KG1 (cell line): ENCODE data around the gene MAGEB17.
"Not testable (repeated sequence)": the region's sequence is repeated elsewhere in the genome, so short reads cannot be mapped to it uniquely, and the experiment has no call there.

ENCODE experiments used
- DNase-seq: peaks from one replicate; lab custom pipeline; 2025; lab: John Stamatoyannopoulos, UW

Gene MAGEB17

DNA sequence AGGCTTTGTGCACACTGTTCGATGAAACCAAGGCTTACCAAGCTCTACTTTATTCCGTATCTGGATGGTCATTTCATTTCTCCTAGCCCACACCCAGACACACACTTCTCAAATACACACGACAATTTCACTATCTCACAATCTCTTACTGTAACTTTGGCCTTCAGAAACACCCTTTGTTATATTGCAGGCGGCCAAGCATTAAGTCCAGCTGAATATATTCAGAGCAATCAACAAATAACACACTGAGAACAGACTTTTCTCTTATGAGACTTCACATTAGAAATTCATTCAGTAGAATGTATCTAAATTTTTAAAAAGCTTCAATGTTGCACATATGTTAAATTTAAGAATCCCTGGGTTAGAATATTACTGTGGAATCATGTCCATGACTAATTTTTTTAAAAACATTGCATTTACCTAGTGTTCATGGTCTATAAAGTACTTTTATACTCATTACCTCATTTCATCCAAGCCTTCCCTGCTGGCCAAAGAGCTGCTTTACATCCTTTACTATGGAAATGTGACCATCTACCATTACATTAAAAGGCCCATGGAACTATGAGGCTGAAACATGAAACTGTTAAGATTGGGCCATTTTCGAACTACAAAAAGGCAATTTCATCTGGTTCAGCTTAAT is 10.5 kb upstream of the MAGEB17 start:
- no peak for DNase-seq

GRCh38 chrX:16160729-16161128 is 6.6 kb upstream of the MAGEB17 start:
- DNase-seq = no peak

DNA sequence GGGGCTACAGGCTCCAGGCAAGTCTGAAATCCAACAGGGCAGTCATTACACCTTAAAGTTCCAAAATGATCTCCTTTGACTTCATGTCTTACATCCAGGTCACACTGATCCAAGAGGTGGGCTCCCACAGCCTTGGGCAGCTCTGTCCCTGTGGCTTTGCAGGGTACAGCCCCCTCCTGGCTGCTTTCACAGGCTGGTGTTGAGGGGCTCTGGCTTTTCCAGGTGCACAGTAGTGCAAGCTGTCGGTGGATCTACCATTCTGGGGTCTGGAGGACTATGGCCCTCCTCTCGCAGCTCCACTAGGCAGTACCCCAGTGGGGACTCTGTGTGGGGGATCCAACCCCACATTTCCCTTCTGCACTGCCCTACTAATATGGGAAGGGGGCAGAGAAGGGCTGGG is 6.1 kb upstream of the MAGEB17 start:
- DNase-seq = not testable (repeated sequence)

GRCh38 chrX:16162391-16162790 is 4.9 kb upstream of the MAGEB17 start:
- DNase-seq = no peak

DNA sequence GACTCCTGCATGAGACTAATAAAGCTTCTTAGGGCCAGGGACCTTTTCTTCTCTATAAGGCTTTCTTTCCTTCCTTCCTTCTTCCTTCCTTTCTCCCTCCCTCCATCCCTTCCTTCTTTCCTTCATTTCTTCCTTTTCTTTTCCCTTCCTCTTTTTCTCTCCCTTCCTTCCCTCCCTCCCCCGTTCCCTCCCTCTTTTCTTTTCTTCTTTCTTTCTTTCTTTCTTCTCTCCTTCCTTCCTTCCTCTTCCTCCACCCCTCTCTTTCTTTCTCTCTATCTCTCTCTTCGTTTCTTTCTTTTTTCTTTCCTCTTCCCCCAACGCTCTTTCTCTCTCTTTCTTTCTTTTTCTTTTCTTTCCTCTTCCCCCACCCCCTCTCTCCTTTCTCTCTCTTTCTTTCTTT is 2.5 kb upstream of the MAGEB17 start:
- no peak for DNase-seq

GRCh38 chrX:16171039-16171438 is 3.8 kb downstream of the MAGEB17 start:
- no peak for DNase-seq

DNA sequence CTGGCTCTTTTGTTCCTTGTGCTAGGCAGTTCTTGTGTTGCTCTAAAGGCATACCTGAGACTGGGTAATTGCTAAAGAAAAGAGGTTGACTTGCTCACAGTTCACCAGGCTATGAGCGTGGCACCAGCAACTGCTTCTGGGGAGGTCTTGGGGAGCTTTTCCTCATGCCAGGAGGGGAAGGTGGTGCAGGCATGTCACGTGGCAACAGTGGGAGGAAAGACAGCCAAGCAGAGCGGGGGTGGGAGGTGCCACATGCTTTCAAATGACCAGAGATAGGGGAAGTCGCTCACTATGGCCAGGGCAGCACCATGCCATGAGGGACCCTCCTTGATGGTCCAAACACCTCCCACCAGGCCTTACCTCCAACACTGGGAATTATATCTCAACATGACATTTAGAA is 4.7 kb downstream of the MAGEB17 start:
- no peak for DNase-seq

GRCh38 chrX:16172391-16172790 is 5.1 kb downstream of the MAGEB17 start:
- DNase-seq = no peak

GRCh38 chrX:16175329-16176061 is 8.2 kb downstream of the MAGEB17 start:
- DNase-seq = no peak

GRCh38 chrX:16177260-16177659 is 10.0 kb downstream of the MAGEB17 start:
- DNase-seq = no peak

GRCh38 chrX:16183843-16184242 is 16.6 kb downstream of the MAGEB17 start:
- not testable (repeated sequence) for DNase-seq

GRCh38 chrX:16185725-16186136 is 18.4 kb downstream of the MAGEB17 start:
- no peak for DNase-seq

DNA sequence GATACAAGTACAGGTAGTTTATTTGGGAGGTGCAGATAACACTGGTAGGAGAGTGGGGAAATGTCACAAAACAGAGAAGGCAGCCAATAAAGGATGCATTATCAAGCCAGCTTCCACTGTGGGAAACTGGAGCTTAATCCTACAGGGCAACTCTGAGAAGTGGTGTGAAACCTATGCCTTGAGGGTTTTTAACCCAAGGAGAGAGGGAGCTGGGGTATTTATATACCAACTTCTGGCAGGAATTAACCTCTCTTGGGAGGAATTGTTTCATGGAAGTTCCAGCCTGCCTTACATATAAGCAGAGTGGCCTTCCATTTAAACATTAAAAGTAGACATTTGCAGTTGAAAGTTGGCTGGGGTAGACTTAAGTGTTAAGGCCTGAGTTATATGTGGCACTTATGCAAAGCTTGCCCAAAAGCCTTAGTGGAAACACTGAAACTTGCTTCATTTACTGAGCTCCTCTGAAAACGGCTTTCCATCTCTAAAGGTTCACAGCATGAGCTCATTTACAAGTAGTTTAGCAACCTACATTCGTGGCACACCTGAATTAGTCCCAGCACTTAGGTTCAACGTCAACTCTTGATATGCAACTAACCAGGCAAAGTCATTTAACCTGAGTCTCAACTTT is 19.2 kb downstream of the MAGEB17 start:
- no peak for DNase-seq

- no peak for DNase-seq
Measured at GRCh38 chrX:16187024-16187760, 19.9 kb downstream of the MAGEB17 start.

GRCh38 chrX:16188687-16189086 is 21.4 kb downstream of the MAGEB17 start:
- no peak for DNase-seq

DNA sequence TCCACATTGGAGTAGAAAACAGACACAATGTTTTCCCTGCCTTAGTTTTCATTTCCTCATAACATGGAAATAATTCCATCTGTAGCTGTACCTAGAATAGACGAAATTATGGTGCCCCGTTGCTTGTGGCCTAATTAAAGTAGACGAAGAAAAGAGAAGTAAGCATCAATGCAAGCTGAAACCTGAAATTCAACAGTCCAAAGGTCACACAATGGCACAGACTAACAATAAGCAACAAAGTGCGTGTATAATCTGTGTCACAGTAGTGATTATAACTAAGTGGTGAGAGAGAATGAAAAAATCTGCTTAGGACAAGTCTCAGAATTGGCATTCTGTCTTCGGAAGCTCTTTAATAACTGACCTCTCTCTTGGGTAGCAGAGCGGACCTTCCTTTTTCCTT is 24.3 kb downstream of the MAGEB17 start:
- DNase-seq = no peak

DNA sequence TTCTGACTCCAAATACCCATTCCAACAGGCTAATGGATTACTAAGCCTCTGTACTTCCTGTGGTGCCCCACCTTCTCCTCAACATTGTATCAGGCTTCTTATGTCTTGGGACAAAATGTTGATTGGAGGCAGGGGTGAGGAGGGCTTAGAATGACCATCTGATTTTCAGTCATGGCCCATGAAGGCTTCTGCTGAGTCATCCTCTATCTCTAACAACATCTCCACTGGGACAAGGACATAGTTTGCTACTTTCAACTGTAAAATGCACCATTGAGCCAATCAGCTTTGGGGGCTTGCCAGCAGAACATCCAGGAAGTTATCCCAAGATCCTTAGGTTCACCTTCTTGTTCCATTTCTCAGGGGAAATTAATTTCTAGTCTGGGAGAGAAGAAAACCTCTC is 29.5 kb downstream of the MAGEB17 start:
- no peak for DNase-seq

GRCh38 chrX:16199343-16199742 is 32.1 kb downstream of the MAGEB17 start:
- no peak for DNase-seq

DNA sequence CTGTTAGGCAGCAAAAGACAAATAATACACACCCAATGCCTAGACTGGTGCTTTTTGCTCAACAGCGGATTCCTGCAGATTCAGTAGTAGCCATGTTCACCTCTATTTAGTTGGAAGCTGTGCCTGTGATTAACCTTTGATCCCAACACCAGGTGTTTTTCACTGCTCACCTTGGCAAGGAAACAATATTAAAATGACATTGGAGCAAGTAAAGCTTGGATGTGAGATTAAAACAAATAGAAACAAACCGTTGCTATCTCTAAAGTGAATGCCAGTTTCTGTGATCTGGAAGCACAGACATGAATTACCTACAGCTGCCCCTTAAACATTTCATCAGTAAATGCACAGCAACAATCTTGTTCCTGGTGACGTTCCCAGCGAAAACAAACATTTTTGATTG is 35.7 kb downstream of the MAGEB17 start:
- DNase-seq = no peak

DNA sequence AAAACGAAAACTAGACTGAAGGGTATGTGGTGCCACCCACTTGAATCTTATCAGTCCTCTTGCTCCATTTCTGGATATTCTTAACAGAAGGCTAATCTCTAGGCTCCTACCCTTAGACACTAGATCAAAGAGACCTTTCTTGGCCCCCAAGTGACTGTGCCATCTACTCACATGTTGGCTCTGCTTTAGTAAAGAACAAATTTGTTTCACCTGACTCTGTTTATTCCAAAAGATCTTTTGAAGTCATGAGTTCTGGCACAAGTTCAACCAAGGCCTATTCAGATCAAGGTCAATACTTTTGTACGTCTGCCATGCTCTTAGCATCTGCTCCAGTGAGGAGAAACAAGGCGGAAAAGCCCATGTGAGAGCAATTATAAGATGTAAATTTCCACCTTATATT is 37.3 kb downstream of the MAGEB17 start:
- DNase-seq = no peak

DNA sequence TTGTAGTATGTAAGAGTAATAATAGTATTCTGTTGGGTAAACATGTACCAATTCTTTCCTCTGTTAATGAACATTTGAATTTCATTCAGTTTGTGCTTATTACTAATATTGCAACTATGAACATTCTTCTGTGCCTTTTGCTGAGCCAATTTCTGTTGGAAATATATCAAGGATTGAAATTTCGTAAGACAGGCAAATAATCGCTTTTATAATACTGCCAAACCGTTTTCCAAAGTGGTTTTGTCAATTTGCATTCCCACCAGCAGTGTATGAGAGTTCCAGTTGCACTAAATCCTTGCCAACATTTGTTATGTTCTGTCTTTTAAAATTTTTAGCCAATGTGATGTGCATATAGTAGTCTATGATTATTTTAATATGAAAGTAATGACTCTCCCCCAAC is 38.6 kb downstream of the MAGEB17 start:
- DNase-seq = no peak

GRCh38 chrX:16207634-16208033 is 40.4 kb downstream of the MAGEB17 start:
- no peak for DNase-seq

DNA sequence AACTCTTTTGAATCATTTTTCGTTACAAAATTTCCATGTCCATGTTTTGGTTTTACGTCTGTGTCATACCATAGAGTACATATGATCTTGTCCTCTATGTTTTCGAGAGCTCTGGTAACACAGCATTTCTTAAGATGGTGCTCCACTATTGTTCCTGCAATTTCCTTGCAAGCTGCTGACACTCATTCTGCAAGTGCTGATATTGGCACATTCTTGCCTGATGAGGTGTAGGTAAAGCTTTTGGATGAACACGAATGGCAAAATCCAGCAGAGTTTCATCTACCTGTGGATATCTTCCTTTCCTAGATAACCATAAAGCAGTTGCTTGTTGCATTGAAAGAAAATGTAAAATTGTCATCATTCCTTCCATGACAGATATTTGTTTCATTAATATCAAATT is 41.3 kb downstream of the MAGEB17 start:
- DNase-seq = no peak
